Omental fat pad (tissue), 4 donors: Measurements from ENCODE around the gene PTGR2. TPM values are rescaled to one million over a fixed set of nuclear protein-coding genes. Genes with fewer than 3 reads are reported as not detected.
"Not testable (repeated sequence)": the region's sequence is repeated elsewhere in the genome, so short reads cannot be mapped to it uniquely, and the experiment has no call there.

Experiments used
- ATAC-seq: fragments of 150-250 bp; one replicate; pipeline ENCODE4 v1.9.1; 2016; ENCODE audit warnings: mild to moderate bottlenecking, moderate library complexity; ENCODE audit not compliant: low FRiP score
- DNase-seq: peaks from one replicate; pipeline ENCODE4 v3.0.0-alpha.2; 2019; ENCODE audit warnings: low spot score
- total RNA-seq, 4 donors: library from RNA; depleted of rRNA; stranded (reverse); fragments of >200 nt; gene quantifications; one replicate each; pipeline ENCODE4 v1.1.0, GENCODE V29; 2016
- TF ChIP-seq, protein P1 (sequence below), 3 donors: fragments of 450-650 bp; IDR thresholded peaks; one replicate each; pipeline ENCODE4 v1.5.1; 2016 to 2017; ENCODE audit warnings: antibody characterized with exemption in 3 of 3, mild to moderate bottlenecking in 3 of 3, moderate library complexity in 2 of 3

PTGR2 gene
- total RNA-seq, 4 donors from 2014 or later = 3.8 to 10.7 (median 4.9) TPM

DNA sequence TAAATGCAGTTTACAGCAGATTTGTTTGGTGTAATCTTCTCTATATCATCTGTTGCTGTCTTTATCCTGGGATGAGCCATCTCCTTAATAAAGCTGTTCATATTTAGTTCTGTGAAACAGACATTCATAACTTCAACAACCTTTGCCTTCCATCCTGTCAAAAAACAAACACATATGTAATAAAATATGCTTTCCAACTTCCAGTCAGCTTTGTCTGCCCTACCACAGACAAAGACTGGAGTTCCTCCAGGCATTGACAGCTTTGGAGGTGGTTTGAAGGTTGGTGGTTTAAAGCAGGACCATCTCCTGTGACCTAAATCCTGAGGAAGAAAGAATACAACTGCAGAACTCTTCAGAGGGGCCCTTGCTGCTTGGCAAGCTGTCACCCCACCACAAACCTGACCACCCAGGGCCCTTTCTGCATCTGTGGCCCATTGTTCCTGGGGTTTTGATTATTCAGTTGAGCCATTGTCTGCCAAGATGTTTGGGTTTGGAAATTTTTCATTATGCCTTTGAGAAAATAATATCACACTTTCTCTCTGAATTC lies 28.2 kb upstream of the PTGR2 start:
- TF ChIP-seq, protein P1, sequence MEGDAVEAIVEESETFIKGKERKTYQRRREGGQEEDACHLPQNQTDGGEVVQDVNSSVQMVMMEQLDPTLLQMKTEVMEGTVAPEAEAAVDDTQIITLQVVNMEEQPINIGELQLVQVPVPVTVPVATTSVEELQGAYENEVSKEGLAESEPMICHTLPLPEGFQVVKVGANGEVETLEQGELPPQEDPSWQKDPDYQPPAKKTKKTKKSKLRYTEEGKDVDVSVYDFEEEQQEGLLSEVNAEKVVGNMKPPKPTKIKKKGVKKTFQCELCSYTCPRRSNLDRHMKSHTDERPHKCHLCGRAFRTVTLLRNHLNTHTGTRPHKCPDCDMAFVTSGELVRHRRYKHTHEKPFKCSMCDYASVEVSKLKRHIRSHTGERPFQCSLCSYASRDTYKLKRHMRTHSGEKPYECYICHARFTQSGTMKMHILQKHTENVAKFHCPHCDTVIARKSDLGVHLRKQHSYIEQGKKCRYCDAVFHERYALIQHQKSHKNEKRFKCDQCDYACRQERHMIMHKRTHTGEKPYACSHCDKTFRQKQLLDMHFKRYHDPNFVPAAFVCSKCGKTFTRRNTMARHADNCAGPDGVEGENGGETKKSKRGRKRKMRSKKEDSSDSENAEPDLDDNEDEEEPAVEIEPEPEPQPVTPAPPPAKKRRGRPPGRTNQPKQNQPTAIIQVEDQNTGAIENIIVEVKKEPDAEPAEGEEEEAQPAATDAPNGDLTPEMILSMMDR (IDR thresholded peaks at IDR 0.05) = no peak
- DNase-seq (no peak), ATAC-seq (no peak)

DNA sequence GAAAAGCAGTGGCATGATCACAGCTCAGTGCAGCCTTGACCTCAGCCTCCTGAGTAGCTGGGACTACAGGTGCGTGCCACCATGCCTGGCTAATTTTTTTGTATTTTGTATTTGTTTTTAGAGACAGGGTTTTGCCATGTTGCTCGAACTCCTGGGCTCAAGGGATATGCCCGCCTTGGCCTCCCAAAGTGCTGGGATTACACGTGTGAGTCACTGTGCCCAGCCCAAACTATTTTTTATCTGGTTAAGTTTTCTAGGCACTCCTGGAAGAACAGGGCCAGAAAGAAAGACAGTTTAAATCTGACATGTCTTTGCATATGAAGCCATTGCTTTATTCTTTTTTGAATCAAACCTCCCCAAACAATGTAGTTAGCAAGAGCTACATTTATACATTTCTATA lies 27.5 kb upstream of the PTGR2 start:
- ATAC-seq = no peak
- DNase-seq = no peak
- TF ChIP-seq, protein P1 (IDR thresholded peaks at IDR 0.05) = no peak

DNA sequence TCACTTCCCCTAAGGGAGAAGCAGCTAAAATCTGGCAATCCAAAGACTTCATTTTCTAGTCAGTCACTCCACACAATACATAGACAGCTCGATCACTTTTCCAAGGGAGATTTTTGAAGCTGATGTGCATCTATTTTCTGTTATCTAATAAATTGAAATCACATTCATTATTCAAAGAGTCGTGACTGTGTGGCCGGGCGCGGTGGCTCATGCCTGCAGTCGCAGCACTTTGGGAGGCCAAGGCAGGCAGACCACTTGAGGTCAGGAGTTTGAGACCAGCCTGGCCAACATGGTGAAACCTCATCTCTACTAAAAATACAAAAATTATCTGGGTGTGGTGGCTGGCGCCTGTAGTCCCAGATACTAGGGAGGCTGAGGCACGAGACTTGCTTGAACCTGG lies 27.1 kb upstream of the PTGR2 start:
- ATAC-seq = no peak
- TF ChIP-seq, protein P1 (IDR thresholded peaks at IDR 0.05) = no peak
- no peak for DNase-seq

DNA sequence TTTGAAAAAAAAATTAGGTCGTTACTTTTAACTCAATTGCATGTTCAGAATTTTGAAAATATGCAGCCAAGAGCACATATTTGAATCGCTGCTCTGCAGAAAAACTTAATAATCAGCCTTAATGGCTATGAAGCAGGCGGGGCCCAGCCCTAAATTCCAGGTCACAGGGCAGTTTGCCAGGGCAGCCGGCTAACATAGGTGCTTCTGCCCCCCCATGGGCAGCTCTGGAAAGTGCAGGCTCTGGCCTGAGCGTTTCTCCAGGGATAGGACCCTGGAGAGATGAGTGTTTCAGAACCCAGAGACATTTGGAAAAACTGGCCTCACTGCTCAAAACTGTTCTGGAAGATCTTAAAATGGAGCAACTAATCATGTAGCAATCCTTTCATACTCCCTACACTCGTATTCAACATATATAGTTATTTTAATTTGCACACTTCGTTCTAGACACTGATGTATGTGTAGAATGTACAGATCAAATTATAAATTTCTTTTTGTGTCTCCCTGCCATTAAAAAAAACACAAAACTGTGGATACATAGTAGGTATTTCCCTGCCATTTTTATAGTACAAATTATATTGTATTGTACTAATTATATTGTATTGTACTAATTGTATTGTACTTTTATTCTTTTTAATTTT lies 26.0 kb upstream of the PTGR2 start:
- TF ChIP-seq, protein P1 (IDR thresholded peaks at IDR 0.05) = peak in 2 of 3 donors; percentile 56 to 57
- DNase-seq (peak; percentile 93), ATAC-seq (peak; percentile 95)

DNA sequence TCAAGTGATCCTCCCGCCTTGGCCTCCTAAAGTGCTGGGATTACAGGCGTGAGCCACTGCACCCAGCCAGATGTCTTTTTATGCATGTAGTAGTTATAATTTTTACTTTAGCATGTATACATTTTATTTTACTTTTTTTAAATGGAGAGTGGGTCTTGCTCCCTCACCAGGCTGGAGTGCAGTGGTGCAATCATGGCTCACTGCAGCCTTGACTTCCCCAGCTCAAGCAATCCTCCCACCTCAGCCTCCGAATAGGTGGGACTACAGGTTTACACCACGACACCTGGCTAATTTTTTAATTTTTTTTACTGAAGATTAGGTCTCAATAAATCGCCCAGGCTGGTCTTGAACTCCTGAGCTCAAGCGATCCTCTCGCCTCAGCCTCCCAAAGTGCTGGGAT lies 24.4 kb upstream of the PTGR2 start:
- DNase-seq = not testable (repeated sequence)

DNA sequence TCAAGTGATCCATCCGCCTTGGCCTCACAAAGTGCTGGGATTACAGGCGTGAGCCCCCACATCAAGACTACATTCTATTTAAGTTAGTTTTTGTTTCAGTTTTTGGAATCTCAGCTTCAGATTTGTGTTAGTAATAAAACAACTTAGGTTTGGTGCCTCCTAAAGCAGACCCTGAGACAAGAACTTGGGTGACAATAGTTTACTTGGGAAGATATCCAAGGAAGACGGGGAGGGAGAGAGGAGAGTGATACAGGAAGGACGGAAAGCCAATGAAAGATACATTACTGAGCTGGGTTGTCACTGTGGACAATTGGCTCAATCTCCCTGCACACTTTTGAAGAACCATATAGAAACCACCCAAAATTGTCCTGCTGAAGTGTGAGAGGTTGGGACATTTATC lies 22.6 kb upstream of the PTGR2 start:
- DNase-seq = no peak
- TF ChIP-seq, protein P1 (IDR thresholded peaks at IDR 0.05) = no peak
- ATAC-seq = no peak

More for the DNA sequence above, 24.4 kb upstream of the PTGR2 start:
- not testable (repeated sequence) for ATAC-seq

DNA sequence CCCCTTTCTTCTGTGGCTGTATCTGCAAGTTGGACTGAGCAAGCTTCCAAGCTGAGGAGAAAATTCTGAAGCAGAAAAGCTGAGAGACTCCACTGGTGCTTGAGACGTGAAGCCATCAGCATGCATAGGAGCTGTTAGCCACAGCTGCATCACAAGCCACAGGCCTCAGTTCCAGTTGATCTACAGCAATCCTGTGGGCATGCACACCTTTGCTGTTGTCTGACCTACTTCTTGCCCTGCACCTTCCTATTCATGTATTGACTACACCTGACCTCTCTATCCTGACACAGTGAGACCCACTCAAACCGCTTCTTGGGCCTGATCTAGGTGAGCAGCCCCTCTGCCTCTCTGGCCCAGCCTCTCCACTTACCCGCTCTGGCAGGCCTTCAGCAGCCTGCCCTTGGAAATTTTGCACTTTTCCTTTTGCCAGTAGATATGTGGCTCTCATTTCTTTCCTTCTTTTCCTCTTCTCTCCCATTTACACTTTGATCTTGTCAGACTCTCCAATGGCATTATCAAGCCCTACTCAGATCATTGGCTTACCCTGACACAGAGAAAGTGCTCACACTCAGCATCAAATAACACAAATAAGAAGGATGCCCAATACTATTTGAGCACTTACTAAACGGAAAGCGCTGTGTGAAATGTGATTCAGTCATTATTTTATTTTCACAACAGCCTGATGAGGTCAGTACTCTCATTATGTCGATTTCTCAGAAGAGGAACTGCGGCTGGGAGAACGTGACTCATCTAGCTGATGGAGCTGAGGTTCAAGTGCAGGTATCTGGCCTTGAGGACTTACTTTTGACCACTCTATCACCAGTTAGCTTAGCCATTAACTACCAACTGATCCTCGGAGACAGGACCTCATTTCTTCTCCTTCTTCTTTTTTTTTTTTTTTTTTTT lies 21.9 kb upstream of the PTGR2 start:
- ATAC-seq (no peak), DNase-seq (no peak)
- TF ChIP-seq, protein P1 (IDR thresholded peaks at IDR 0.05) = no peak
